Progenitor cell of endocrine pancreas (in vitro differentiated cells): ENCODE measurements around the gene PGD. TPM values are rescaled to one million over a fixed set of nuclear protein-coding genes. Genes with fewer than 3 reads are reported as not detected.

Experiments
- DNase-seq: peaks from one replicate; pipeline ENCODE4 v3.0.0; 2021; ENCODE audit warnings: low spot score; ENCODE audit not compliant: unreplicated experiment
- H3K27ac Mint-ChIP-seq: 2 replicates; pipeline ENCODE4 v1.8.0; 2021; ENCODE audit warnings: mild to moderate bottlenecking, moderate library complexity, mixed read lengths
- H3K27me3 Mint-ChIP-seq: 2 replicates; pipeline ENCODE4 v1.8.0; 2021; ENCODE audit warnings: mixed read lengths
- H3K36me3 Mint-ChIP-seq: 2 replicates; pipeline ENCODE4 v1.8.0; 2022; ENCODE audit warnings: mixed read lengths; ENCODE audit not compliant: insufficient read depth
- H3K4me1 Mint-ChIP-seq: 2 replicates; pipeline ENCODE4 v1.8.0; 2021; ENCODE audit warnings: low read depth, mixed read lengths
- H3K4me3 Mint-ChIP-seq: 2 replicates; pipeline ENCODE4 v1.8.0; 2021; ENCODE audit warnings: low read depth, mild to moderate bottlenecking, moderate library complexity, mixed read lengths
- H3K9me3 Mint-ChIP-seq: 2 replicates; pipeline ENCODE4 v1.8.0; 2021; ENCODE audit warnings: low read depth, mixed read lengths
- CTCF ChIP-seq: fragments of 200-600 bp; sonication (generic); IDR thresholded peaks from one replicate; pipeline ENCODE4 v1.5.0; 2021; ENCODE audit warnings: antibody characterized with exemption, mild to moderate bottlenecking; ENCODE audit not compliant: unreplicated experiment
- total RNA-seq: library from RNA; stranded (reverse); gene quantifications from 2 replicates; pipeline ENCODE4 v1.2.1, GENCODE V29; 2021

PGD gene
- total RNA-seq, 1 donor from 2014 or later = 263 TPM

GRCh38 chr1:10379676-10380075 is 19.2 kb upstream of the PGD start:
- no peak overlapping the region for H3K27ac Mint-ChIP-seq
- TF ChIP-seq CTCF = no peak
- no peak overlapping the region for H3K4me3 Mint-ChIP-seq
- H3K9me3 Mint-ChIP-seq = no peaks in the 10 kb centered on the region
- H3K36me3 Mint-ChIP-seq = peaks cover 32% of the 10 kb centered on the region
- H3K27me3 Mint-ChIP-seq = no peaks in the 10 kb centered on the region
- no peaks in the 10 kb centered on the region for H3K4me1 Mint-ChIP-seq
- DNase-seq = no peak

GRCh38 chr1:10380594-10381275 is 18.1 kb upstream of the PGD start:
- Mint-ChIP-seq H3K36me3 (peaks cover 29% of the 10 kb centered on the region), H3K4me3 (no peak overlapping the region), H3K27ac (no peak overlapping the region), H3K9me3 (no peaks in the 10 kb centered on the region), H3K27me3 (no peaks in the 10 kb centered on the region), H3K4me1 (peaks cover 4% of the 10 kb centered on the region)
- no peak for TF ChIP-seq CTCF
- DNase-seq = no peak

- H3K4me1 Mint-ChIP-seq = peaks cover 6% of the 10 kb centered on the region
- peaks cover 19% of the 10 kb centered on the region for H3K36me3 Mint-ChIP-seq
- no peak for TF ChIP-seq CTCF
- no peaks in the 10 kb centered on the region for H3K9me3 Mint-ChIP-seq
- H3K4me3 Mint-ChIP-seq = no peak overlapping the region
- DNase-seq = no peak
- H3K27ac Mint-ChIP-seq = no peak overlapping the region
- no peaks in the 10 kb centered on the region for H3K27me3 Mint-ChIP-seq
Measured at GRCh38 chr1:10383630-10384029, 15.2 kb upstream of the PGD start.

GRCh38 chr1:10384219-10384618 is 14.6 kb upstream of the PGD start:
- H3K9me3 Mint-ChIP-seq = no peaks in the 10 kb centered on the region
- no peak overlapping the region for H3K4me3 Mint-ChIP-seq
- no peak overlapping the region for H3K27ac Mint-ChIP-seq
- peaks cover 16% of the 10 kb centered on the region for H3K36me3 Mint-ChIP-seq
- no peak for TF ChIP-seq CTCF
- H3K4me1 Mint-ChIP-seq = peaks cover 6% of the 10 kb centered on the region
- no peaks in the 10 kb centered on the region for H3K27me3 Mint-ChIP-seq
- no peak for DNase-seq

- DNase-seq = no peak
- no peaks in the 10 kb centered on the region for H3K27me3 Mint-ChIP-seq
- no peak for TF ChIP-seq CTCF
- H3K4me1 Mint-ChIP-seq = peaks cover 6% of the 10 kb centered on the region
- H3K36me3 Mint-ChIP-seq = peaks cover 17% of the 10 kb centered on the region
- no peak overlapping the region for H3K4me3 Mint-ChIP-seq
- no peaks in the 10 kb centered on the region for H3K9me3 Mint-ChIP-seq
- peak overlapping the region; percentile 67 for H3K27ac Mint-ChIP-seq
Measured at GRCh38 chr1:10386761-10387676, 11.8 kb upstream of the PGD start.
